Memory B cell (primary cell): ENCODE measurements around the gene GDPD4.

Source experiments
- ATAC-seq: fragments of 150-1000 bp; cut with Tn5 transposase; 2 replicates; pipeline ENCODE4 v1.10.0; 2021; ENCODE audit warnings: low read depth, mild to moderate bottlenecking, moderate library complexity
- DNase-seq, 2 donors: peaks; one replicate each; pipeline ENCODE4 v3.0.0; 2022; ENCODE audit warnings: low spot score in 2 of 2
- H3K27ac Mint-ChIP-seq: one replicate; pipeline ENCODE4 v1.8.0; 2022; ENCODE audit warnings: mild to moderate bottlenecking, moderate library complexity, mixed read lengths
- H3K27me3 Mint-ChIP-seq: one replicate; pipeline ENCODE4 v1.8.0; 2022; ENCODE audit warnings: mixed read lengths
- H3K36me3 Mint-ChIP-seq: one replicate; pipeline ENCODE4 v1.8.0; 2022; ENCODE audit warnings: mild to moderate bottlenecking, mixed read lengths
- H3K4me1 Mint-ChIP-seq: one replicate; pipeline ENCODE4 v1.8.0; 2022; ENCODE audit warnings: mixed read lengths
- H3K4me3 Mint-ChIP-seq: one replicate; pipeline ENCODE4 v1.8.0; 2022; ENCODE audit warnings: mild to moderate bottlenecking, moderate library complexity, mixed read lengths
- H3K9me3 Mint-ChIP-seq: one replicate; pipeline ENCODE4 v1.8.0; 2022; ENCODE audit warnings: mixed read lengths

Gene GDPD4

DNA sequence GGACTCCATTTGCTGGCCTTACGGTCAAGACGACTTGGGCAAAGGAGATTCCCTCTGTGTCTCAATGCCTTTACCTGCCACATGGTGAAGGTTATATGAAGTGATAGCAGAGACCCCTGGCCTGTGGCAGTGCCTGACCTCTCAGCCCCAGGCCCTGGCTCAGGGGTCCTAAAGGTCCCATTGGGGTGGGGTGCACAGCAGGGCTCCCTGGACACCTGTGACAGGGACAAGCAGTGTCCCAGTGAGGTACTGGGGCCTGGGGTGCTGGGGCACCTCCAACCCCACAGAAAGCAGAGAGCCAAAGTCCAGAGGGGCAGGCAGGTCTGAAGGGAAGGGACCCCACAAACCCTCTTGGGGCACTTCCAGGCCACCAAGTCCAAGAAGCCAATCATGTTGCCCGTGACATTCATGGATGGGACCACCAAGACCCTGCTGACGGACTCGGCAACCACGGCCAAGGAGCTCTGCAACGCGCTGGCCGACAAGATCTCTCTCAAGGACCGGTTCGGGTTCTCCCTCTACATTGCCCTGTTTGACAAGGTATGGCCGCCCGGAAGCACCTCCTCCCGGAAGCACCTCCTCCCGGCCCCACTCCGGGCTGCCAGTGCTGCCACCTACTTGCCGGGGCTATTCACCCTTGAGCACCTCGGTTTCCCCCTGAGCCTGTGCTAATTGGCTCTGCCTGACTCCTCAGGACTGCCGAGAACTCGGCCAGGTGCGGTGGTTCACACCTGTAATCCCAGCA lies 111.0 kb downstream of the GDPD4 start:
- no peak overlapping the region for H3K27ac Mint-ChIP-seq
- H3K4me3 Mint-ChIP-seq, result no peak overlapping the region
- H3K27me3 Mint-ChIP-seq, result no peaks in the 10 kb centered on the region
- DNase-seq (no peak), ATAC-seq (no peak)
- H3K4me1 Mint-ChIP-seq, result no peaks in the 10 kb centered on the region
- no peaks in the 10 kb centered on the region for H3K36me3 Mint-ChIP-seq
- H3K9me3 Mint-ChIP-seq, result no peaks in the 10 kb centered on the region

DNA sequence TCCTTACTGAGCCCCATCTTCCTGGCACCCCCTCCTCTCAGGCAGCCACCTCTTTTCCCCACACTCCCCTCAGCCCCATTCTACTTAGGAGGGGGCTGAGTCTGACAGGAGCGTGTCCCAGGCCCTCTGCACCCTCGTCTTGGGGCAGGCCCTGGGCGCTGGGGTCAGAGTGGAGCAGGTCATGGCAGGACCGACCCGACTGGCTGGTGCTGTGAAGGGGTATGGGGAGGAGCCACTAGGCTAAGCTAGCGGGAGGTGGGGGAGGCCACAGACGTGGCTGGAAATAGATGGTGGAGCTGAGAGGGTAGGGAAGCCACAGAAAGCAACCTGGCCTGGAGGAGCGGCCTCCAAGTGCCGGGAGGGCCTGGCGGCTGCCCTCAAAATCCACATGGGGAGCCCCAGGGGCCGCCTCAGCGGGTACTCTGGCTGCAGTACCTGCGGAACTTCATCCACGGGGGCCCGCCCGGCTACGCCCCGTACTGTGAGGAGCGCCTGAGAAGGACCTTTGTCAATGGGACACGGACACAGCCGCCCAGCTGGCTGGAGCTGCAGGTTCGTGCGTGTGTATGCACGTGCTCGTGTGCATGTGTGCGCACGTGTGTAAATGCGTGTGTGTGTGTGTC lies 111.8 kb downstream of the GDPD4 start:
- no peak overlapping the region for H3K27ac Mint-ChIP-seq
- H3K27me3 Mint-ChIP-seq, result no peaks in the 10 kb centered on the region

DNA sequence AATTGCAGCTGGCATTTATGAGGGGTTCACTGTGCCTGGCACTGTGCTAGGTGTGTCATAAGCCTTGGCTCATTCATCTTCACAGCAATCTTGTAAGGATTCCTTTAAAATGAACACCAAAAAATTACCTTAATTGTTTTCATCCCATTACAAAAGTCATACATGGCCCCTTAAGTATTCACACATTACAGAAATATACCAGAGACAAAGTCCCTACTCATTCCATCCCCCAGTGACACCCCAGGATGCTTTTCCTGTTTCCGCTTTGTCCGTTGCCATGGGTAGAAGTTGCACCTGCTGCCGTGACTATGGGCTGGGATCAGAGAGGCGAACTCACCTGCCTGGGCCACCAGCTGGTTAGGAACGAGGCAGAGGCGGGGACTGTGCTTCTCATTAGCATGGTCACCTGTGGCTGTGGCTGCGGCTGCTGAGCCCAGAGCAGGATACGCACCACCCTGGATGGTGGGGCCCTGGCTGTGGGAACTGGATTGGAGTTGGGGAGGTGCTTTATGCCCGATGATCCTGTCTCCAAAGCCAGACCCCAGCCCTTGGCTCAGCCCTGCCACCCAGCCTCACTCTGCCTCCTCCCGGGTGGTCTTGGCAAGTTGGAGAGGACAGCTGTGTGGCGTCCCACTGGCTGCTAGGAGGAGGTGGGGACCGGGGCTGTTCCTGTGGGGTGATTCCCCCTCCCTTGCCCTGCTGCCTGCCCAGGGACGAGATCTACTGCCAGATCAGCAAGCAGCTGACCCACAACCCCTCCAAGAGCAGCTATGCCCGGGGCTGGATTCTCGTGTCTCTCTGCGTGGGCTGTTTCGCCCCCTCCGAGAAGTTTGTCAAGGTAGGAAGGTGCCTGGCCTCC lies 112.6 kb downstream of the GDPD4 start:
- Mint-ChIP-seq H3K36me3 (no peaks in the 10 kb centered on the region), H3K4me3 (no peak overlapping the region), H3K27me3 (no peaks in the 10 kb centered on the region), H3K27ac (no peak overlapping the region), H3K9me3 (no peaks in the 10 kb centered on the region), H3K4me1 (no peaks in the 10 kb centered on the region)
- DNase-seq, result no peak
- no peak for ATAC-seq

More for the DNA sequence above, 111.8 kb downstream of the GDPD4 start:
- Mint-ChIP-seq H3K9me3 (no peaks in the 10 kb centered on the region), H3K36me3 (no peaks in the 10 kb centered on the region), H3K4me3 (no peak overlapping the region), H3K4me1 (no peaks in the 10 kb centered on the region)
- DNase-seq, result no peak
- no peak for ATAC-seq

DNA sequence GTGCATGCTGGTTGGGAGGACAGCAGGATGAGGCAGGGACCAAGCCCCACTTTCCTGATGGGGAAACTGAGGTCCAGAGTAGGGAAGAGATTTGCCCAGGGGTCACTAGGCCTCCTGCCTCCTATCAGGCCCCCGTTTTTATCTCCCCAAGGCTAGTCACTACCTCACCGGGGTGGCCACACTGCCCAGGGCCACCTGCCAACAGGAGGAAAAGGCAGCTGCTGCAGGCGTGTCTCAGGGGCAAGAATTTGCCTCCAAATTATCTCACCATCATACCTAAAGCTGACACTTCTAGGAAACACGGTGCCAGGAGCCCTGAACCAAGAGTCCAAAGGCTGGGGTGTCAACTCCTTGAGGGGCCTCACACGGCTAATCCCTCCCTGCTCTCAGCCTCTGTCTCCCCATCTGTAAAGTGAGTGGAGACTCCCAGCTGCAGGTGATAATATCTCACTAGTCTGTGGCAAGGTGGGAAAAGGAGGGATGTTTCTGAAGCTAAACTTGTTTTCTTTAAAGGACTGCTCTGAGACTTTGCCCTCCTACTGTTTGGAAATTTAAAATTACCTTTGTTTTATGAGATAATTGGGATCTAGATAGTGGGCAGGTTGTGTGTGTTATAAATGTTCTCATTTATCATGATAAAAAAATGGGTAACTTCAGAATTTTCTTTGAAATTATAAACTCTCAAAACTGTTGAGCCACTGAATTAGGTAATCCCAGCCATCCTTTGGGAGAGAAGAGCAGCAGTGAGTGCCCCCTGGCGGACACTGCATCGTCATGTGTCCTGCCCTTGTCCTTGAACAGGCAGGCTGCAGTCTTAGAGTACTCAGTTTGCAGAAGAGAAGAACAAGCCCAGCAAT lies 113.5 kb downstream of the GDPD4 start:
- DNase-seq (peak; percentile 21 to 37), ATAC-seq (peak; percentile 60)
- H3K27ac Mint-ChIP-seq, result no peak overlapping the region
- no peaks in the 10 kb centered on the region for H3K4me1 Mint-ChIP-seq
- H3K9me3 Mint-ChIP-seq, result no peaks in the 10 kb centered on the region
- H3K27me3 Mint-ChIP-seq, result peaks cover 2% of the 10 kb centered on the region
- no peak overlapping the region for H3K4me3 Mint-ChIP-seq
- H3K36me3 Mint-ChIP-seq, result no peaks in the 10 kb centered on the region

DNA sequence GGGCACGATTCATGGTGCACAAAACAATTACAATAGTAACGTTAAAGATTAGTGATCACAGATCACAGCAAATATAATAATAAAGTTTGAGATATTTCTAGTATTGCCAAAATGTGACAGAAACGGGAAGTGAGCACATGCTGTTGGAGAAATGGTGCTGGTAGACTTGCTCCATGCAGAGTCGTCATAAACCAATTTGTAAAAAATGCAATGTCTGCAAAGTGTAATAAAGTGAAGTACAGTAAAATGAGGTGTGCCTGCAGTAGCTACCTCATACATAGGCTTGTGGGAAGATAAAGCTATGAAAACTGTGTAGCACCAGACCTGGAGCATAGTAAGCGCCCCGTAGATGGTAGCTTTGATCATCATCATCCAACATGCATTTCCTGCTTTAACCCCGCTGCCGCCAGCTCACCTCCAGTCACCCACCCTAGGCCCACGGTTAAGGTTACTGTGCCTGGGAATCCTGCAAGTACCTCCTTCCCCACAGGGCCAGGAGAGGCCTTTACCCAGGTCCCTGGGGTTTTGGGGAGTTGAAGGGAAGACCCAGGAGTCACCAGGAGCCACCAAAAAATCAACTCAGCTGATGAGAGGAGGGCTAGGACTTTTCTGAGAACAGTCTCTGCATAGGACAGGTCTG lies 114.3 kb downstream of the GDPD4 start:
- ATAC-seq, result no peak
- DNase-seq, result no peak
- Mint-ChIP-seq H3K9me3 (no peaks in the 10 kb centered on the region), H3K36me3 (no peaks in the 10 kb centered on the region), H3K27me3 (peaks cover 3% of the 10 kb centered on the region), H3K4me3 (no peak overlapping the region), H3K4me1 (no peaks in the 10 kb centered on the region), H3K27ac (no peak overlapping the region)

DNA sequence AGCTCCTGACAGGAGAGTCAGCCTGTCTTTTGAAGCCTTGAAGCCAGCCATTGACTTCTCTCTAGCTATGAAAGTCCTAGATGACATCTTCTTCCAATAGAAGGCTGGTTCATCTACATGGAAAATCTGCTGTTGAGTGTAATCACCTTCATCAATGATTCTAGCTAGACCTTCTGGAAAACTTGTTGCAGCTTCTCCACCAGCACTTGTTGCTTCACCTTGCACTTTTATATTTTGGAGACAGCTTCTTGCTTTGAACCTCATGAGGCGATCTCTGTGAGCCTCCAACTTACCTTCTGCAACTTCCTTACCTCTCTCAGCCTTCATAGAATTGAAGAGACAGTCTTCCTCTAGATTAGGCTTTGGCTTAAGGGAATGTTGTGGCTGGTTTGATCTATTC lies 115.2 kb downstream of the GDPD4 start:
- Mint-ChIP-seq H3K9me3 (no peaks in the 10 kb centered on the region), H3K27ac (no peak overlapping the region), H3K4me3 (no peak overlapping the region), H3K4me1 (no peaks in the 10 kb centered on the region), H3K27me3 (peaks cover 3% of the 10 kb centered on the region), H3K36me3 (no peaks in the 10 kb centered on the region)
- ATAC-seq, result no peak
- no peak for DNase-seq

DNA sequence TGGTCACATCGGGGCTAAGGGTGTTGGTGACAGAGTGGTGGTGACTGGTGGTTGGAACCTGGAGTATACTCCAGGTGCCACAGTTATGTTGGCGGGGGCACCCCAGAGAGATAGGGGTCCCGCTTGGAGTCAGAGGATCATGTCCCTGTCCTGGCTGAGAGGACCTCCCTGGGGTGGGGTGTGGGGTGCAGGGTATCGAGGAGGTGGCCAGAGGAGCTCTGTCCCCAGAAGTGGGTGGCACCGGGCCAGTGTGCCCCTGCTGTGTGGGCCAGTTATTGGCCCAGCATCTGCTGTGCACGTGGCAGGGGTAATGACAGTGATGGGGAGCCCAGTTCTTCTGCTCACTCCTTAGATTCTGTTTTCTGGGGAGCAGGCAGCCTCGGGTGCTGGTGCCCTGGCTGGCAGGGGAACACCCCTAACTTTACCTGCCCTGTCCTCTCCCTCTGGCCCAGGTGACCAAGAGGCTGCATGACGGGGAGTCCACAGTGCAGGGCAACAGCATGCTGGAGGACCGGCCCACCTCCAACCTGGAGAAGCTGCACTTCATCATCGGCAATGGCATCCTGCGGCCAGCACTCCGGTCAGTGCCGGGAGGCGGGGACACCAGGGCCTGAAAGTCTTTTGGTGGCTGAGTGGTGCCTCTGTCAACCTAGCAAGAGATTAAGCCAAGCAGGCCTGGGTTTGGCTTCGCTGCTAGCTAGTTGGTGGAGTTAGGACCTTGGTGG lies 117.2 kb downstream of the GDPD4 start:
- Mint-ChIP-seq H3K9me3 (no peaks in the 10 kb centered on the region), H3K27me3 (peaks cover 3% of the 10 kb centered on the region), H3K36me3 (no peaks in the 10 kb centered on the region), H3K4me3 (no peak overlapping the region), H3K4me1 (no peaks in the 10 kb centered on the region), H3K27ac (no peak overlapping the region)
- ATAC-seq, result no peak
- DNase-seq, result no peak

DNA sequence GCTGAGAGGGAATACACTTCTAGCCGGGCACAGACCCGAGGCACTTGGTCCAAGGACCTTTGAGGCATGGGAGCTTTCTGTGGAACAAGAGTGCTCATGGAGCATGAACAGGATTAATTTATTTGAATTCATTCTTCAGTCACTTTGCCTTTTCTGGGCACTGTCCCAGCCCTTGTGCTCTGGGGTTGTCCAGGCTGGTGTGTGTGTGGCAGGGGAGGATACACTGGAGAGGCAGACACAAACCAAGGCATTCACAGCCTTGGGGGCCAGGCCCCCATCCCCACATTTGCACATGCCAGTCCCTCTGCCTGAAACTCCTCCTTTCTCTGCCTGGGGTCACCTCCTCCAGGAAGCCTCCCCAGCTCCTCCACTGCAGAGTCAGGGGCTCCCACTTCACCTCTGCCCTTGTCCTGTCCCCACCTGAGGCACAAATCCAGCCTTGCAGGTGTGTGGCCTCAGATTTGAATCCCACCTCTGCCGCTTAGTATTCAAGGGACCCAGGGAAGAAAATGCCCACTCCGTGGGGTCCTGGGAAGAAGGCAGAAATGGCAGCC lies 118.0 kb downstream of the GDPD4 start:
- ATAC-seq (no peak), DNase-seq (no peak)
- Mint-ChIP-seq H3K27ac (no peak overlapping the region), H3K36me3 (no peaks in the 10 kb centered on the region), H3K9me3 (no peaks in the 10 kb centered on the region), H3K4me3 (no peak overlapping the region), H3K4me1 (no peaks in the 10 kb centered on the region), H3K27me3 (peaks cover 3% of the 10 kb centered on the region)

DNA sequence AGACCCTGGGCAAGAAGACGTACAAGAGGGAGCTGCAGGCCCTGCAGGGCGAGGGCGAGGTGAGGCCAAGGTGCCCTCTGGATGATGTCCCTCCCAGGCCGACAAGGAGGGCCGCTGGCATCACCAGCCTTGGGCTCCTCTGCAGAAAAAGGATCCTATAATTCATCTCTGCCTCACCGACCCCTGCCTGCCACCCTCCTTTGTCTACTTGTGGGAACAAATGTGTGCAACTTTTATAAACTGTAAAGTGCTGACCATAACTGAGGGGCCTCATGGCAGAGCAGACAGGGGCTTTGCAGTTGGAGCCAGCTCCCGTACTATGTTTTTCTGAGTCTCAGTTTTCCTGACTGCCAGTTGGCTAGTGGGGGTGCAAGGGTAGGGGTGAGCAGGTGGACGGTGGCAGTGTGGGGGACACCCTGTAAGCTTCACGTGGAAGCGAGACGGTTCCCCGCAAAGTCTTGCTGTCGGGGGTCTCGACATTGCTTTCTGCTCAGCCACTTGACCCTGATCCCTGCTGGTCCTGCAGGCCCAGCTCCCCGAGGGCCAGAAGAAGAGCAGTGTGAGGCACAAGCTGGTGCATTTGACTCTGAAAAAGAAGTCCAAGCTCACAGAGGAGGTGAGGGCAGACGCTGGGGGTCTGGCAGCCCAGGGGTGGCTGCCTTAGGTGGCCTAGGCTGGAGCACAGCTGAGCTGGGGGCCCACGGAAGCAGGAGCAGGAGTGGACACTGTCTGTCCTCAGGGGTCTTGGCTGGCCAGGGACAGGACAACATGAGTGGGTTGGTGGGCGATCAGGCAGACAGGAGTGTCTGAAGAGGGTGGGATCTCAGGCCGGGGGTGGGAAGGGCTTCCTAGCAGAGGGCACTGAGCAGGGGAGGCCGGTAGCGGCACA lies 118.7 kb downstream of the GDPD4 start:
- Mint-ChIP-seq H3K27me3 (peaks cover 3% of the 10 kb centered on the region), H3K36me3 (no peaks in the 10 kb centered on the region), H3K27ac (no peak overlapping the region), H3K4me1 (no peaks in the 10 kb centered on the region), H3K4me3 (no peak overlapping the region), H3K9me3 (peaks cover 4% of the 10 kb centered on the region)
- no peak for ATAC-seq
- no peak for DNase-seq

DNA sequence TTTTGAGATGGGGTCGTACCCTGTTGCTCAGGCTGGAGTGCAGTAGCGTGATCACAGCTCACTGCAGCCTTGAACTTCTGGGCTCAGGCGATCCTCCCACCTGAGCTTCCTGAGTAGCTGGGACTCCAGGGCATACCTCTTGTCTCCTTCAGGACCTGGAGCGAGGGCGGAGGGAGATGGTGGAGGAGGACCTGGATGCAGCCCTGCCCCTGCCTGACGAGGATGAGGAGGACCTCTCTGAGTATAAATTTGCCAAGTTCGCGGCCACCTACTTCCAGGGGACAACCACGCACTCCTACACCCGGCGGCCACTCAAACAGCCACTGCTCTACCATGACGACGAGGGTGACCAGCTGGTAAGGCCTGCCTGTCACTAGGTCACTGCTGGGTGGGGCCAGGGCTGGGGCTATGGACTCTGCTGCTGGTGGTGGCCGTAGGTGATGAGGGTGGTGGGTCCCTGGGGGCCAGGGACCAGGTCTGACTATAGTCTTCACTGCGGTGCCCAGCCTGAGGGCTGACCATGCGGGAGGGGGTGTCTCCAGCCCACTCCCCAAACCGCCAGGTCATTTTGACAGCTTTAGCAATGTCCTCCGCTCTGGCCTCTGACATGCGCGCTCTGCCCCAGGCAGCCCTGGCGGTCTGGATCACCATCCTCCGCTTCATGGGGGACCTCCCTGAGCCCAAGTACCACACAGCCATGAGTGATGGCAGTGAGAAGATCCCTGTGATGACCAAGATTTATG lies 119.5 kb downstream of the GDPD4 start:
- H3K36me3 Mint-ChIP-seq, result no peaks in the 10 kb centered on the region
- no peak overlapping the region for H3K4me3 Mint-ChIP-seq
- H3K9me3 Mint-ChIP-seq, result peaks cover 4% of the 10 kb centered on the region
- H3K27ac Mint-ChIP-seq, result no peak overlapping the region
- no peak for DNase-seq
- H3K27me3 Mint-ChIP-seq, result peaks cover 3% of the 10 kb centered on the region
- no peak for ATAC-seq
- no peaks in the 10 kb centered on the region for H3K4me1 Mint-ChIP-seq

DNA sequence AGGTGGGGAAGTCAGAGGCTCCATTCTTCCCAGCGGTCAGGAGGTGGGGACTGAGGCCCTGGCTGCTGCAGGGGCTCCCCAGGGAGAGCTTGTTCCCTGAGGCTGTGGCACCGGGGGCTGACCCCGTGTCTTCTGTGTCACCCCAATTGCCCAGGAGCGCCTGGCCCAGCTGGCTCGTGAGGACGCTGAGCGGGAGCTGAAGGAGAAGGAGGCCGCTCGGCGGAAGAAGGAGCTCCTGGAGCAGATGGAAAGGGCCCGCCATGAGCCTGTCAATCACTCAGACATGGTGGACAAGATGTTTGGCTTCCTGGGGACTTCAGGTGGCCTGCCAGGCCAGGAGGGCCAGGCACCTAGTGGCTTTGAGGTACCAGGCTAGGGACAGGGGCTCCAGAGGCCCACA lies 120.3 kb downstream of the GDPD4 start:
- H3K27me3 Mint-ChIP-seq, result peaks cover 3% of the 10 kb centered on the region
- no peak overlapping the region for H3K27ac Mint-ChIP-seq
- DNase-seq (no peak), ATAC-seq (no peak)
- no peak overlapping the region for H3K4me3 Mint-ChIP-seq
- peaks cover 2% of the 10 kb centered on the region for H3K4me1 Mint-ChIP-seq
- no peaks in the 10 kb centered on the region for H3K36me3 Mint-ChIP-seq
- H3K9me3 Mint-ChIP-seq, result peaks cover 4% of the 10 kb centered on the region
